ENCODE data around the gene GBP3. TPM values are rescaled to one million over a fixed set of nuclear protein-coding genes. Genes with fewer than 3 reads are reported as not detected.
A peak's percentile ranks its signal among the peaks of the same experiment; 100 is the strongest.

The GBP3 gene
- total RNA-seq, 1 experiment from 2014 or later = 6.3 TPM

GRCh38 chr1:88990426-88990825 is 32.2 kb downstream of the GBP3 start:
- H3K4me3 ChIP-seq (ENCODE audit: low read depth, low read length, poor library complexity, severe bottlenecking) = peak overlapping the region; percentile 91
- no peak for TF ChIP-seq EZH2 (IDR thresholded peaks at IDR 0.05; ENCODE audit: borderline replicate concordance, low read depth, low read length, poor library complexity, severe bottlenecking)
- TF ChIP-seq, protein P1, sequence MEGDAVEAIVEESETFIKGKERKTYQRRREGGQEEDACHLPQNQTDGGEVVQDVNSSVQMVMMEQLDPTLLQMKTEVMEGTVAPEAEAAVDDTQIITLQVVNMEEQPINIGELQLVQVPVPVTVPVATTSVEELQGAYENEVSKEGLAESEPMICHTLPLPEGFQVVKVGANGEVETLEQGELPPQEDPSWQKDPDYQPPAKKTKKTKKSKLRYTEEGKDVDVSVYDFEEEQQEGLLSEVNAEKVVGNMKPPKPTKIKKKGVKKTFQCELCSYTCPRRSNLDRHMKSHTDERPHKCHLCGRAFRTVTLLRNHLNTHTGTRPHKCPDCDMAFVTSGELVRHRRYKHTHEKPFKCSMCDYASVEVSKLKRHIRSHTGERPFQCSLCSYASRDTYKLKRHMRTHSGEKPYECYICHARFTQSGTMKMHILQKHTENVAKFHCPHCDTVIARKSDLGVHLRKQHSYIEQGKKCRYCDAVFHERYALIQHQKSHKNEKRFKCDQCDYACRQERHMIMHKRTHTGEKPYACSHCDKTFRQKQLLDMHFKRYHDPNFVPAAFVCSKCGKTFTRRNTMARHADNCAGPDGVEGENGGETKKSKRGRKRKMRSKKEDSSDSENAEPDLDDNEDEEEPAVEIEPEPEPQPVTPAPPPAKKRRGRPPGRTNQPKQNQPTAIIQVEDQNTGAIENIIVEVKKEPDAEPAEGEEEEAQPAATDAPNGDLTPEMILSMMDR (conservative IDR thresholded peaks at IDR 0.05; ENCODE audit: low read depth, low read length) = no peak

DNA sequence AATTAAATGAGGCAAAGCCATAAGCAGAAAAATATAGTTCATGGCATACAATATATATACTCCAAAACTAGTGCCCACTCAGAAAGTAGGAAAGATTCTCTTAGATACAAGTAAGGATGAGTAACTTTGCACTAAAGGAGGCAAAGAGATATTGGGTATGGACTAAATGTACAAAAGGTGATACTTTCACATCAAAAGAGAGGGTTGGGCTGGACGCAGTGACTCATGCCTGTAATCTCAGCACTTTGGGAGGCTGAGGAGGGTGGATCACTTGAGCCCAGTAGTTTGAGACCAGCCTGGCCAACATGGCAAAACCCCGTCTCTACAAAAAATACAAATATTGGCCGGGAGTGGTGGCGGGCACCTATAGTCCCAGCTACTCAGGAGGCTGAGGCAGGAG is 37.0 kb downstream of the GBP3 start:
- intact Hi-C loops (cut with micrococcal nuclease; ENCODE audit: unreplicated experiment) = no loop called here
- BruUV-seq (replicated peaks) = no TSS peak

More at GRCh38 chr1:88990426-88990825, 32.2 kb downstream of the GBP3 start:
- intact Hi-C loops (cut with micrococcal nuclease; ENCODE audit: unreplicated experiment) = no loop called here
- Histone ChIP-seq H3K27me3 (replicated peaks; ENCODE audit: insufficient read depth, low read depth, low read length, poor library complexity) (no peaks in the 10 kb centered on the region), H3K27ac (ENCODE audit: low read depth, low read length, poor library complexity, severe bottlenecking) (peak overlapping the region; percentile 13), H3K9me3 (ENCODE audit: low read depth, low read length, poor library complexity, severe bottlenecking) (no peaks in the 10 kb centered on the region), H3K4me1 (ENCODE audit: insufficient read depth, low read length, poor library complexity, severe bottlenecking) (peaks cover 21% of the 10 kb centered on the region), H3K36me3 (ENCODE audit: insufficient read depth, low read length, poor library complexity, severe bottlenecking) (peaks cover 15% of the 10 kb centered on the region)
- no TSS peak for BruUV-seq (replicated peaks)
- POLR2A ChIA-PET (ENCODE audit: low non-redundant PET) = no interaction called here
- DNase-seq (ENCODE audit: low spot score) = no peak
- CTCF ChIA-PET = no interaction called here

DNA sequence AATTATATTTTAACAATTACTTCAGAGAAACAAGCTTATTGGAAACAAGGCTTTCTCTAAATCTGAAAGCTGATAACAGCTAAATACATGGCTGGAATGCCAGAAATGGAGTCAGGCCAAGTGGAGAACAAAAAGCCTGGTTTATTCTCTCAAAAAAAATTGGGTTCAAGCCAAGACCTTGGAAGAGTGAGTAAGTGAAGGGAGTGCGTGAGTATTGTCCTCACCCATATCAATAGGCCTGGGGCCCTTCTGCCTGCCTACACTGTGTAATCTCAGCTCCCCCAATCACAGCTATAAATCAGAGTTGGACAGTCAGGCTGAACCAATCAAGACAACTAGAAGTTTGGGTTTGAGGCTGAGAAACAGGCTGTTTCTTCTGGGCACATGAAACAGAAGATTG is 37.6 kb downstream of the GBP3 start:
- Histone ChIP-seq H3K27ac (ENCODE audit: low read depth, low read length, poor library complexity, severe bottlenecking) (peak overlapping the region; percentile 77), H3K36me3 (ENCODE audit: insufficient read depth, low read length, poor library complexity, severe bottlenecking) (peaks cover 31% of the 10 kb centered on the region)
- POLR2A ChIA-PET (ENCODE audit: low non-redundant PET) = interaction anchor here (0.6 kb wide), 1 partner anchor 101 kb away, joined by 3 read pairs; no protein-coding TSS in a partner anchor

More for the DNA sequence above, 37.0 kb downstream of the GBP3 start:
- Histone ChIP-seq H3K4me3 (ENCODE audit: low read depth, low read length, poor library complexity, severe bottlenecking) (no peak overlapping the region), H3K4me1 (ENCODE audit: insufficient read depth, low read length, poor library complexity, severe bottlenecking) (peaks cover 30% of the 10 kb centered on the region), H3K27me3 (replicated peaks; ENCODE audit: insufficient read depth, low read depth, low read length, poor library complexity) (no peaks in the 10 kb centered on the region), H3K27ac (ENCODE audit: low read depth, low read length, poor library complexity, severe bottlenecking) (peak overlapping the region; percentile 77), H3K36me3 (ENCODE audit: insufficient read depth, low read length, poor library complexity, severe bottlenecking) (peaks cover 31% of the 10 kb centered on the region), H3K9me3 (ENCODE audit: low read depth, low read length, poor library complexity, severe bottlenecking) (no peaks in the 10 kb centered on the region)
- POLR2A ChIA-PET (ENCODE audit: low non-redundant PET) = no interaction called here
- no peak for DNase-seq (ENCODE audit: low spot score)
- CTCF ChIA-PET = no interaction called here
- TF ChIP-seq, protein P1 (conservative IDR thresholded peaks at IDR 0.05; ENCODE audit: low read depth, low read length) = no peak
- no peak for TF ChIP-seq EZH2 (IDR thresholded peaks at IDR 0.05; ENCODE audit: borderline replicate concordance, low read depth, low read length, poor library complexity, severe bottlenecking)

More for the DNA sequence above, 37.6 kb downstream of the GBP3 start:
- intact Hi-C loops (cut with micrococcal nuclease; ENCODE audit: unreplicated experiment) = no loop called here
- peak; percentile 94 for DNase-seq (ENCODE audit: low spot score)
- Histone ChIP-seq H3K9me3 (ENCODE audit: low read depth, low read length, poor library complexity, severe bottlenecking) (no peaks in the 10 kb centered on the region), H3K4me3 (ENCODE audit: low read depth, low read length, poor library complexity, severe bottlenecking) (peak overlapping the region; percentile 28), H3K27me3 (replicated peaks; ENCODE audit: insufficient read depth, low read depth, low read length, poor library complexity) (no peaks in the 10 kb centered on the region), H3K4me1 (ENCODE audit: insufficient read depth, low read length, poor library complexity, severe bottlenecking) (peaks cover 30% of the 10 kb centered on the region)
- BruUV-seq (replicated peaks) = no TSS peak
- TF ChIP-seq, protein P1 (conservative IDR thresholded peaks at IDR 0.05; ENCODE audit: low read depth, low read length) = no peak
- TF ChIP-seq EZH2 (IDR thresholded peaks at IDR 0.05; ENCODE audit: borderline replicate concordance, low read depth, low read length, poor library complexity, severe bottlenecking) = no peak
- CTCF ChIA-PET = no interaction called here
